Smooth muscle cell (in vitro differentiated cells): ENCODE measurements around the gene ADAMTS2. TPM values are rescaled to one million over a fixed set of nuclear protein-coding genes. Genes with fewer than 3 reads are reported as not detected.

Source experiments
- DNase-seq: peaks from one replicate; lab custom pipeline; 2025; ENCODE audit not compliant: unreplicated experiment; lab: John Stamatoyannopoulos, UW
- H2AFZ ChIP-seq: fragments of 200-600 bp; sonication (generic); 2 replicates; pipeline ENCODE4 v1.6.0; 2016; ENCODE audit warnings: antibody characterized with exemption, low read depth, mild to moderate bottlenecking
- H3F3A ChIP-seq: fragments of 200-600 bp; sonication (generic); 2 replicates; pipeline ENCODE4 v1.6.0; 2017; ENCODE audit warnings: antibody characterized with exemption, low read depth
- H3K27ac ChIP-seq: fragments of 200-600 bp; sonication (generic); 2 replicates; pipeline ENCODE4 v1.5.1; 2016; ENCODE audit warnings: low read depth, mild to moderate bottlenecking
- H3K27me3 ChIP-seq: fragments of 200-600 bp; sonication (generic); 2 replicates; pipeline ENCODE4 v1.6.1; 2016; ENCODE audit warnings: low read depth, mild to moderate bottlenecking
- H3K36me3 ChIP-seq: fragments of 200-600 bp; sonication (generic); 2 replicates; pipeline ENCODE4 v1.5.1; 2016; ENCODE audit warnings: low read depth
- H3K4me1 ChIP-seq: fragments of 200-600 bp; sonication (generic); 2 replicates; pipeline ENCODE4 v1.5.1; 2016; ENCODE audit warnings: low read depth
- H3K4me2 ChIP-seq: fragments of 200-600 bp; sonication (generic); 2 replicates; pipeline ENCODE4 v1.6.0; 2016; ENCODE audit warnings: mild to moderate bottlenecking
- H3K4me3 ChIP-seq: fragments of 200-600 bp; sonication (generic); 2 replicates; pipeline ENCODE4 v1.5.1; 2016; ENCODE audit warnings: mild to moderate bottlenecking
- H3K79me2 ChIP-seq: fragments of 200-600 bp; sonication (generic); 2 replicates; pipeline ENCODE4 v1.6.0; 2016; ENCODE audit warnings: low read depth, mild to moderate bottlenecking
- H3K9ac ChIP-seq: fragments of 200-600 bp; sonication (generic); 2 replicates; pipeline ENCODE4 v1.6.0; 2016; ENCODE audit warnings: low read depth
- H3K9me3 ChIP-seq: fragments of 200-600 bp; sonication (generic); replicated peaks from 2 replicates; pipeline ENCODE4 v1.5.1; 2016; ENCODE audit warnings: low read depth
- H4K20me1 ChIP-seq: fragments of 200-600 bp; sonication (generic); 2 replicates; pipeline ENCODE4 v1.6.0; 2016; ENCODE audit warnings: low read depth
- WGBS: methylation state at CpG from one replicate; pipeline ENCODE4 v1.1.7; 2016; ENCODE audit warnings: low lambda C conversion rate; 5-methylcytosine and 5-hydroxymethylcytosine counted together
- polyA plus RNA-seq: library from polyadenylated mRNA; unstranded; fragments of >200 nt; fragmentation: Nextera tagmentation; extraction: Ambion mirVana; gene quantifications from 2 replicates; pipeline ENCODE4 v1.2.1, GENCODE V29; 2016
- total RNA-seq: library from RNA; depleted of rRNA; stranded (reverse); fragments of >200 nt; gene quantifications from 2 replicates; pipeline ENCODE4 v1.2.3, GENCODE V29; 2014
- TF ChIP-seq, protein P1 (sequence below): fragments of 200-600 bp; sonication (generic); IDR thresholded peaks from 2 replicates; pipeline ENCODE4 v1.5.1; 2017; ENCODE audit warnings: borderline replicate concordance, mild to moderate bottlenecking, antibody characterized with exemption; ENCODE audit not compliant: insufficient read depth, poor library complexity, severe bottlenecking

The ADAMTS2 gene
- total and polyA plus RNA-seq, 2 experiments from 2014 or later = 22.8 to 37.5 TPM

DNA sequence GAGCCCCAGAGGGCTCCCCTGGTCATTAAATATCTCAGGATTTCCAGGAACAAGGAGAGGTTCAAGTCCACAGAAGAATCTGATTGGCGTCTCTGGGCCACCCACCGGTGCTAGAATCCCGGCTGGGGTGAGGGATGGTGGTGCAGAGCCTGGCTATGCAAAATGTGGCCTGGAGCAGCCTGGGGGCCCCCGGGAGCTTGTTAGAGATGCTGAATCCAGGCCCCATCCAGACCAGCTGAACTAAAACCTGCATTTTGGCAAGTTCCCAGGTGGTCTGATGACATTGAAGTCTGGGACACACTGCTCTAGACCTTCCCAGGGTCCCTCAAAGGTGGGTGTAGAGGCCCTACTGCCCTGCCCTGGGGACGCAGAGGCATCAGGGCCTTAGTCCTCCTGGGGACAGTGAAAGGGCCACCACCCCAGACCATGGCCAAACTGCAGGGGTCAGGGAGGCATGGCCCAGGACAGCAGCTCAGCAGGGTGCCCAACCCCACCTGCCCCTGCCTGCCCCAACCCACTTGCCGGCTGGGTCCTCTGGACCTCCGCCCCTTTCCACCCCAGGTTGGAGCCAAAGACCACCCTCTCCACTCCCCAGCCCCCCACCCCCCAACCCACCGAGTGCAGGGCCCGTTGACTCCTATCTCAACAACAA, 34.7 kb downstream of the ADAMTS2 start:
- Histone ChIP-seq H4K20me1 (no peaks in the 10 kb centered on the region), H2AFZ (no peak overlapping the region), H3K9me3 (peaks cover 3% of the 10 kb centered on the region), H3K36me3 (no peaks in the 10 kb centered on the region), H3K27me3 (no peaks in the 10 kb centered on the region), H3K4me2 (no peak overlapping the region), H3K27ac (no peak overlapping the region), H3K4me1 (no peaks in the 10 kb centered on the region), H3K9ac (no peak overlapping the region), H3K79me2 (no peaks in the 10 kb centered on the region), H3K4me3 (no peak overlapping the region), H3F3A (no peaks in the 10 kb centered on the region)
- WGBS = 83% methylated on average over 9 of the region's 9 CpGs
- DNase-seq = no peak
- TF ChIP-seq, protein P1, sequence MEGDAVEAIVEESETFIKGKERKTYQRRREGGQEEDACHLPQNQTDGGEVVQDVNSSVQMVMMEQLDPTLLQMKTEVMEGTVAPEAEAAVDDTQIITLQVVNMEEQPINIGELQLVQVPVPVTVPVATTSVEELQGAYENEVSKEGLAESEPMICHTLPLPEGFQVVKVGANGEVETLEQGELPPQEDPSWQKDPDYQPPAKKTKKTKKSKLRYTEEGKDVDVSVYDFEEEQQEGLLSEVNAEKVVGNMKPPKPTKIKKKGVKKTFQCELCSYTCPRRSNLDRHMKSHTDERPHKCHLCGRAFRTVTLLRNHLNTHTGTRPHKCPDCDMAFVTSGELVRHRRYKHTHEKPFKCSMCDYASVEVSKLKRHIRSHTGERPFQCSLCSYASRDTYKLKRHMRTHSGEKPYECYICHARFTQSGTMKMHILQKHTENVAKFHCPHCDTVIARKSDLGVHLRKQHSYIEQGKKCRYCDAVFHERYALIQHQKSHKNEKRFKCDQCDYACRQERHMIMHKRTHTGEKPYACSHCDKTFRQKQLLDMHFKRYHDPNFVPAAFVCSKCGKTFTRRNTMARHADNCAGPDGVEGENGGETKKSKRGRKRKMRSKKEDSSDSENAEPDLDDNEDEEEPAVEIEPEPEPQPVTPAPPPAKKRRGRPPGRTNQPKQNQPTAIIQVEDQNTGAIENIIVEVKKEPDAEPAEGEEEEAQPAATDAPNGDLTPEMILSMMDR = no peak

GRCh38 chr5:179309751-179310320, 35.4 kb downstream of the ADAMTS2 start:
- TF ChIP-seq, protein P1 = no peak
- Histone ChIP-seq H3K4me1 (no peaks in the 10 kb centered on the region), H3K4me3 (no peak overlapping the region), H3K9me3 (peaks cover 4% of the 10 kb centered on the region), H3K4me2 (no peak overlapping the region), H3K36me3 (no peaks in the 10 kb centered on the region), H4K20me1 (no peaks in the 10 kb centered on the region), H3F3A (no peaks in the 10 kb centered on the region), H3K9ac (no peak overlapping the region), H3K27ac (no peak overlapping the region), H3K27me3 (no peaks in the 10 kb centered on the region), H3K79me2 (no peaks in the 10 kb centered on the region), H2AFZ (no peak overlapping the region)
- no peak for DNase-seq
- WGBS = 95% methylated on average over 10 of the region's 10 CpGs

- Histone ChIP-seq H3K4me2 (no peak overlapping the region), H4K20me1 (no peaks in the 10 kb centered on the region), H3K79me2 (no peaks in the 10 kb centered on the region), H3K36me3 (no peaks in the 10 kb centered on the region), H3K9me3 (peaks cover 4% of the 10 kb centered on the region), H3F3A (no peaks in the 10 kb centered on the region), H3K27ac (no peak overlapping the region), H3K9ac (no peak overlapping the region), H3K4me3 (no peak overlapping the region), H3K27me3 (no peaks in the 10 kb centered on the region), H2AFZ (no peak overlapping the region), H3K4me1 (no peaks in the 10 kb centered on the region)
- TF ChIP-seq, protein P1 = no peak
- no peak for DNase-seq
- WGBS = 92% methylated on average over 7 of the region's 7 CpGs
Observed at GRCh38 chr5:179309383-179309670, 35.9 kb downstream of the ADAMTS2 start.
